ENCODE data around the gene GPR61.

Gene GPR61

GRCh38 chr1:109539676-109540075 is at the start of gene GPR61:
Gene GPR61 (plus strand): TSS chr1:109539872. CDS start chr1:109543023, 3,151 bp downstream.
- no peak for DNase-seq

GRCh38 chr1:109490029-109490933 is 49.4 kb upstream of the GPR61 start:
- peak; percentile 81 for DNase-seq

DNA sequence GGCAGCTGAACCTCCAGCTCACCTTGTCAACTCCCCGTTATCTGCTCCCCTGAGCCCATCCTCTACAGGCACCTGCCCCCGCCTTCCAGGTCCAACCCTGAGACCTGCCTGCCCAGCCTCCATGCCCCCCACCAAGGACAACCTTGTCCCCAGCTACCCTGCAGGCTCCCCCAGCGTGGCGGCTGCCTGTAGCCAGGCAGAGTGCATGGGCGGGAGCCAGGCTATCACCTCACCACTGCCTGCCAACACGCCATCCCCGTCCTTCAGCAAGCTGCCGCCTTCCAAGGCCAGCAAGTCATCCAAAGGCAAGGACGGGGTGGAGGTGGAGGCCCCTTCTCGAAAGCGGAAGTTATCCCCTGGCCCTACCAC is 48.8 kb upstream of the GPR61 start:
- no peak for DNase-seq

DNA sequence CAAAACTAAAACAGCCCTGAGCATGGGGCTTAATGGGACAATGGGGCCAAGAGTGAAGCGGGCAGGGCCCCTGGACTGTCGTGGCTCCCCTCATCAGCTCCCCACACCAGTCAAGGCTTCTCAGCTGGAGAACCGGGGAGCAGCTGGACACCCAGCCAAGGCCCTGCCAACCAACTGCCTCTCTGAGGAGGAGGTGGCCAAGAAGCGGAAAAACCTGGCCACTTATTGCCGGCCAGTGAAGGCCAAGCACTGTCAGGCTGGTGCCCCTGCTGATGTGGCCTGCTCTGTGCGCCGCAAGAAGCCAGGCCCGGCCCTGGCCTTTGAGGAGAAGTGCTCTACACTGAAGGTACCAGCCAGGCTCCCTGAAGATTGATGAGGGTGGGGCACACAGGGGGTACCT is 48.3 kb upstream of the GPR61 start:
- DNase-seq: no peak

- DNase-seq: no peak
These were observed 46.9 kb upstream of the GPR61 start for GRCh38 chr1:109492779-109493178.

GRCh38 chr1:109493227-109493626 is 46.4 kb upstream of the GPR61 start:
- DNase-seq: no peak

DNA sequence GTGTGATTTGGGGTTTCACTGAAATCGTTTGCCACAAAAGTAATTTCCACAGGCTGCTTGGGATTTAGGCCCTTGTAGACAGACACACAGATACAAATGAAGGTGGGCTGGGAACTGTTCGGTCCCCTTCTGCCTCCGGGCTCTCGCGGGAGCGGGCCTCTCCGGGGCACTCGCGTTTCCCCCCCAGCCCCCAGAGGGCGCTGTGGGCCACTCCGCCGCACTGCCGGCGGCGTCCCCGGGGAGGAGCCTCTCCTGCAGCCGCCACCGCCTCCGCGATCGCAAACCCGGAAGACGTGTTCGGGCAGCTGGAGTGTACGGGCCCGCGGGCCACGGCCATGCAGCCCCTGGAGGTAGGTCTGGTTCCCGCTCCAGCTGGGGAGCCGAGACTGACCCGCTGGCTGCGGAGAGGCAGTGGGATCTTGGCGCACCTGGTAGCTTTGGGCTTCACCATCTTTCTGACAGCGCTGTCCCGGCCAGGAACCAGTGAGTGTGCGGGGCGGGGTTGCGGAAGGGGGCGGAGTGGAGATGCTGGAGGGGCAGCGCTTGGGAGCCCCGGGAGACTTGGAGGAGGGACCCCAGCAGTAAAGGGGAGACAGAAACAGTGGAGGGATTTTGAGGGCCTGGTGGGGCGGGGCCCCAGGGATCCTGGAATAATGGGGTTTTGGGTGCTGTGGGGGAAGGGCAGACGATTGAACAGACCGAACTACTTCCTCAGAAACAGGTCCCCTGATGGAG is 45.7 kb upstream of the GPR61 start, which contains the start of gene CYB561D1:
Gene CYB561D1 (plus strand): TSS at position 290 of the 735 bp plus-strand sequence. CDS start 46 bp downstream, at position 336.
- DNase-seq: peak; percentile 90

DNA sequence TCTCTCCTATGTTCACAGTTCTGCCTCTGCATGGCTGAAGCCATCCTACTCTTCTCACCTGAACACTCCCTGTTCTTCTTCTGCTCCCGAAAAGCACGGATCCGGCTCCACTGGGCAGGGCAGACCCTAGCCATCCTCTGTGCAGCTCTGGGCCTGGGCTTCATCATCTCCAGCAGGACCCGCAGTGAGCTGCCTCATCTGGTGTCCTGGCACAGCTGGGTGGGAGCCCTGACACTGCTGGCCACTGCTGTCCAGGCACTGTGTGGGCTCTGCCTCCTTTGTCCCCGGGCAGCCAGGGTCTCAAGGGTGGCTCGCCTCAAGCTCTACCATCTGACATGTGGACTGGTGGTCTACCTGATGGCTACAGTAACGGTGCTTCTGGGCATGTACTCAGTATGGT is 43.9 kb upstream of the GPR61 start:
- DNase-seq: no peak

DNA sequence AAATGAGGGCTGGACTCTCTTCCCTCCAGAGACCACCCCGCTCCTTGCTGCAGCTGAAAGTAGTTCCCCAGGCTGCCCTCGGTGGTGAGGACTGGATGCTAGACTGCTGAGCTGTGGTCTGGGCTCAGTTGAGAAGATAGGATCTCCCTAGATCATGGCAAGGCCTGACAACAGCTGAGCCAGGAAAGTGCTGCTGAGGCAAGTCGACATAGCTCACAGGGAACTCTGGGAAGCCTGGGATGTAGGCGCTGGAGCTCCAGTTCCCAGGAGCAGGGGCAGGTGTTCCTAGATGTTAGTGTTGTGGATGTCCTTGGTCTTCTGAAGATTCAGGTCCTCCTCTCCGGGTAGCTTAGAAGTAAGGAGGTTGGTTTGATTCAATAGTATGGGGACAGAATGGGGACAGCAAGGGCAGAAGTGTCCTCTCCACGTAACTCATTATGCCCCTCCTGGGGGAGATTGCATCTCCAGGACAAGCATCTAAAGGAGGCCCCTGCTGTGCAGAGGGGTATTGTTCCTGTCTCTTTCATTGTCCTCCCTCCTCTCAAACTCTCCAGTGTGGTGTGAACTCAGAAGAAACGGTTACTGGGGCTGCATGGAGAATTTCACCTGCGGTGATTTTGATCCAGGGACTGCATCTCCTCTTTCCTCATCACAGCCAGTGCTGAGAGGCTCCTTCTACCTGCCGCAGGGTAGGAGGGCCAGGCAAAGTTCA is 42.1 kb upstream of the GPR61 start:
- no peak for DNase-seq

GRCh38 chr1:109498161-109498801 is 41.4 kb upstream of the GPR61 start:
- DNase-seq: peak; percentile 51

- no peak for DNase-seq
These were observed 40.6 kb upstream of the GPR61 start for GRCh38 chr1:109499081-109499480.

DNA sequence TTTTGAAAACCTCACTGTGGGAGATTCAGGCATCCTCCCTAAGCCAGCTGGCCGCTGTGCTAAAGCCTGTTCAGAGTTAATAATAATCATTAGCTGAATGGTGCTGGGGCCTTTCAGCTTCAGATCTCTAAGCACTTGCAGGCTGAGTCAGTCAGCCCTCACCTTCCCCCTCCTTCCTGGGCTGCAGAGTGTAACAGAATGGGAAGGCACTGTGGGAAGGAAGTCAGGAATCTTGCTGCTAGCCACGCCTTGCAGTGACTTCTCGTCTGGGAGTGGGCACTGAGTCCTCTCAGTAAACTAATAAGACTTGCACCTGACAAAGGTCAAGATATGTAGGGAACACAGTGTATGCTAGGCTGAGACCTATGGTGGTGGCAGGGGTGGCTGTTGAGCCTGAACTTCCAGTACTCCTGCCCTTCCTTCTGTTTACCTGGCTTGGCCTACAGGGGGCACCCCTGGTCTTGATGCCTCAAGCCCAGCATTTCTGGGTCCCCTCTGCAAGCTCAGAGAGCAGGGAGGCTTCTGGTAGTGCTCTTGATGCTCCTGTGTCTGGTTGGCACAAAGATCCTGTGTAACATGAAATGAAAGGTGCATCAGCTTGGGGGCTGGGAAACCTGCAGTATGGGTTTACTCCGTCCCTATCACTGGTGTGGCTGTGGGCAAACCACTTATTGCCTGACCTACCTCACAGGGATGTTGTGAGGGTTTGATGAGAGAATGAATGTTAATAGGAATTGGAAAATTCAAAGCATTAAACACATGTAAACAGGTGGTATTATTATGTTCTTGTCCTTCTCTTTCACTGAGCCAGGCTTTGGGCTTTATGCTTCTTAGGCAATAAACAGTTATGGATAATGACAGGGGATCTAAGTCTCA is 39.8 kb upstream of the GPR61 start:
- peak; percentile 76 for DNase-seq

- no peak for DNase-seq
These were observed 38.7 kb upstream of the GPR61 start for GRCh38 chr1:109500941-109501381.

- DNase-seq: no peak
These were observed 37.9 kb upstream of the GPR61 start for GRCh38 chr1:109501644-109502363.

- peak; percentile 73 for DNase-seq
These were observed 37.3 kb upstream of the GPR61 start for GRCh38 chr1:109502364-109502851.

DNA sequence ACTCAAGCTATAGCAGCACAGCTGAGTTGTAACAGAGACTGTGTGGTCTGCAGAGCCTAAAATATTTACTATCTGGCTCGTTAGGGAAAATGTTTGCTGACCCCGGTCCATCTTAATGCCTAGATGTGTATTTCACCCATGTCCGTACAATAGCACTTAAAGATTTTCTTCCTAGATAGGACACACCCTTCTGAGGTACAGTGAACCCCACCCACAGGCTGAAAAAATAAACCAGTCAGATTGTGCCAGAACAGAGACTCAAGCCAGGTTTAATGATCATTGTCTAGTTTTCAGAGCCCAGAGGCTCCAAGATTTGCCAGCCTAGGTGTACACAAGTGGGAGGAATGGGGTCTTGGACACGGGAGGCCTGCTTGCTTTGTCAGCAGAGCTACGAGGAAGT is 35.7 kb upstream of the GPR61 start:
- DNase-seq: peak; percentile 22

- DNase-seq: no peak
These were observed 34.7 kb upstream of the GPR61 start for GRCh38 chr1:109504974-109505373.

DNA sequence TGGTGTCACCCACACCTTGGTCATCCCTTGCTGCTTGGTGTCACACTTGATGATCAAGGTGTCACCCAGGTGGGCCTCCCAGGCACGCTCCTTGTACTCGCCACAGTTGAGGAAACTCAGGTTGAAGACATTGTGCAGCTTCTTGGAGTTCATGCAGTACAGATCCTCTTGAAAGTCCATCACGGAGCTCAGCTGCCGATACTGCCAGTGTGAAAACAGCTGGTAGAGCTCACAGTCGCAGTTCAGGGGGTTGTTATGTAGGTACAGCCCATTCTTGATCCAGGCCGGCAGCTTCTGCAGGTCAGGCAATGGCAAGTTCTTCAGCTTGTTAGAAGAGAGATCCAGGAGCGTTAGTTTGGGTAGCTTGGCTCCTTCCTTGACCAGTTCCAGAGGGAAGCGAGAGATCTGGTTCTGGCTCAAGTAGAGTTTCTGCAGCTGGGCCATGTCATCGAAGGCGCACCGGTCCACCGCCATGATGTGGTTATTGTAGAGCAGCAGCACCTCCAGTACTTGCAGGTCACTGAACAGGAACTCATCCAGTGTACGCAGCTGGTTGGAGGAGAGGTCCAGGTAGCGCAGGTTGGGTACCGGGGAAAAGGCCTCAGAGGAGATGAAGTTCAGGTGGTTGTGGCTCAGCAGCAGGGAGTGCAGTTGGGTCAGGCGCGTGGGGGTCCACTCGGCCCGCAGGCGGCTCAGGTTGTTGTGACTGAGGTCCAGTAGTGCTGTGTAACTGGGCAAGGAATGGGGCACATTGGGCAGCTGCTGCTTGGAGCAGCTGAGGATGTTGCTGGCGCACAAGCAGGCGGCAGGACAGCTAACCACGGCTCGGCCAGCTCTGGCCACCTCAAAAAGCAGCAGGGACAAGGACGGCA is 31.4 kb upstream of the GPR61 start:
- no peak for DNase-seq

GRCh38 chr1:109508873-109509175 is 30.8 kb upstream of the GPR61 start:
- no peak for DNase-seq
